Limb (tissue), 2 donors: ENCODE data around the gene POLDIP2.

Experiments used
- DNase-seq, 2 donors: peaks; one replicate each; pipeline ENCODE4 v3.0.0-alpha.2; 2016; ENCODE audit errors: extremely low spot score in 2 of 2

Gene POLDIP2

GRCh38 chr17:28317966-28318758 is 39.2 kb downstream of the POLDIP2 start:
- no peak for DNase-seq

- no peak for DNase-seq
These were observed 40.0 kb downstream of the POLDIP2 start for GRCh38 chr17:28317099-28317965.

- no peak for DNase-seq
These were observed 41.3 kb downstream of the POLDIP2 start for GRCh38 chr17:28315846-28316705.

GRCh38 chr17:28313841-28314240 is 43.5 kb downstream of the POLDIP2 start:
- DNase-seq = no peak

- peak in 1 of 2 donors; percentile 38 for DNase-seq
These were observed 50.3 kb downstream of the POLDIP2 start for GRCh38 chr17:28306954-28307401.

- no peak for DNase-seq
These were observed 58.9 kb downstream of the POLDIP2 start for GRCh38 chr17:28298449-28298848.
